ENCODE measurements around the gene FBP2. TPM values are rescaled to one million over a fixed set of nuclear protein-coding genes. Genes with fewer than 3 reads are reported as not detected.
A peak's percentile ranks its signal among the peaks of the same experiment; 100 is the strongest.

The FBP2 gene
- polyA plus RNA-seq, 1 of the 3 experiments (the other 2 are of a cell fraction), result not detected

GRCh38 chr9:94577571-94577970, 16.1 kb downstream of the FBP2 start:
- Histone ChIP-seq H3K4me2 (no peak overlapping the region), H3K27me3 (ENCODE audit: insufficient read depth) (no peaks in the 10 kb centered on the region), H4K20me1 (ENCODE audit: insufficient read depth) (no peaks in the 10 kb centered on the region), H3F3A (replicated peaks; ENCODE audit: insufficient read depth) (no peaks in the 10 kb centered on the region), H3K27ac (ENCODE audit: low read depth in 2 of 2, low read length in 1 of 2) (no peak overlapping the region; a peak in 1 of 4 replicates), H2AFZ (ENCODE audit: low read depth) (0 out of 2 replicates have a peak overlapping the region, but pooled peaks have one; percentile 46), H3K79me2 (ENCODE audit: insufficient read depth) (no peaks in the 10 kb centered on the region), H3K4me3 (ENCODE audit: low read depth in 2 of 2, low read length in 1 of 2) (no peak overlapping the region), H3K4me1 (ENCODE audit: control insufficient read depth in 1 of 2, insufficient read depth in 2 of 2, low read depth in 1 of 2, low read length in 1 of 2) (peaks cover 0 to 2% of the 10 kb centered on the region in 2 experiments; a peak in 2 of 4 replicates), H3K9me3 (no peaks in the 10 kb centered on the region), H3K9ac (no peak overlapping the region), H3K36me3 (replicated peaks in 1 of 2; ENCODE audit: control insufficient read depth in 1 of 2, insufficient read depth in 2 of 2, low read length in 1 of 2) (no peaks in the 10 kb centered on the region), H3K9me2 (no peaks in the 10 kb centered on the region)
- WGBS (ENCODE audit: low lambda C conversion rate), result 27% methylated on average over 2 of the region's 2 CpGs
- no peak for DNase-seq
- TF ChIP-seq TAF1 (IDR thresholded peaks at IDR 0.05; ENCODE audit: borderline replicate concordance, low read depth, low read length), result no peak
- TF ChIP-seq USF1 (IDR thresholded peaks at IDR 0.05; ENCODE audit: borderline replicate concordance, low read depth), result no peak
- CTCF ChIA-PET, result no interaction called here
- POLR2A ChIA-PET, result no interaction called here

- no peaks in the 10 kb centered on the region for H3K9me2 ChIP-seq
- no peaks in the 10 kb centered on the region; the same call in 1 of the 2 replicates for H3K27me3 ChIP-seq (ENCODE audit: insufficient read depth)
- POLR2A ChIA-PET, result no interaction called here
- no peaks in the 10 kb centered on the region for H3K79me2 ChIP-seq (ENCODE audit: insufficient read depth)
- no peak for DNase-seq
- no peak overlapping the region for H3K4me2 ChIP-seq
- no peak for TF ChIP-seq GABPA (IDR thresholded peaks at IDR 0.05; ENCODE audit: low read depth)
- TF ChIP-seq MAX (IDR thresholded peaks at IDR 0.05; ENCODE audit: low read depth), result no peak
- no peak for TF ChIP-seq FOXJ3 (CRISPR knock-in tag; IDR thresholded peaks at IDR 0.05)
- no peak for TF ChIP-seq MXI1 (IDR thresholded peaks at IDR 0.05; ENCODE audit: low read depth, low read length)
- no peak for TF ChIP-seq GATA2 (CRISPR knock-in tag; IDR thresholded peaks at IDR 0.05)
- no peak for TF ChIP-seq TEAD4 (IDR thresholded peaks at IDR 0.05; ENCODE audit: borderline replicate concordance, insufficient read depth)
- no peak overlapping the region for H2AFZ ChIP-seq (ENCODE audit: low read depth)
- no peaks in the 10 kb centered on the region for H3K36me3 ChIP-seq (replicated peaks in 1 of 2; ENCODE audit: control insufficient read depth in 1 of 2, insufficient read depth in 2 of 2, low read length in 1 of 2)
- CTCF ChIA-PET, result no interaction called here
- H3K9ac ChIP-seq, result no peak overlapping the region
- WGBS (ENCODE audit: low lambda C conversion rate), result 0% methylated on average over 1 of the region's 1 CpG
- no peaks in the 10 kb centered on the region for H4K20me1 ChIP-seq (ENCODE audit: insufficient read depth)
- no peaks in the 10 kb centered on the region for H3K9me3 ChIP-seq
- peaks cover 0 to 2% of the 10 kb centered on the region in 2 experiments; a peak in 2 of 4 replicates for H3K4me1 ChIP-seq (ENCODE audit: control insufficient read depth in 1 of 2, insufficient read depth in 2 of 2, low read depth in 1 of 2, low read length in 1 of 2)
- no peaks in the 10 kb centered on the region for H3F3A ChIP-seq (replicated peaks; ENCODE audit: insufficient read depth)
- H3K4me3 ChIP-seq (ENCODE audit: low read depth in 2 of 2, low read length in 1 of 2), result no peak overlapping the region
- H3K27ac ChIP-seq (ENCODE audit: low read depth in 2 of 2, low read length in 1 of 2), result no peak overlapping the region; a peak in 1 of 4 replicates
These were observed 16.6 kb downstream of the FBP2 start for GRCh38 chr9:94577036-94577435.

GRCh38 chr9:94576131-94576530, 17.5 kb downstream of the FBP2 start:
- H3K27ac ChIP-seq (ENCODE audit: low read depth in 2 of 2, low read length in 1 of 2), result no peak overlapping the region
- no peaks in the 10 kb centered on the region; the same call in 1 of the 2 replicates for H3K27me3 ChIP-seq (ENCODE audit: insufficient read depth)
- no peak for DNase-seq
- no peaks in the 10 kb centered on the region for H3K36me3 ChIP-seq (replicated peaks in 1 of 2; ENCODE audit: control insufficient read depth in 1 of 2, insufficient read depth in 2 of 2, low read length in 1 of 2)
- H3K9me3 ChIP-seq, result no peaks in the 10 kb centered on the region
- no peaks in the 10 kb centered on the region for H3K9me2 ChIP-seq
- H3K79me2 ChIP-seq (ENCODE audit: insufficient read depth), result no peaks in the 10 kb centered on the region
- ChIA-PET CTCF (no interaction called here), POLR2A (no interaction called here)
- H3F3A ChIP-seq (replicated peaks; ENCODE audit: insufficient read depth), result no peaks in the 10 kb centered on the region
- no peak overlapping the region for H2AFZ ChIP-seq (ENCODE audit: low read depth)
- H3K4me2 ChIP-seq, result no peak overlapping the region
- H4K20me1 ChIP-seq (ENCODE audit: insufficient read depth), result no peaks in the 10 kb centered on the region
- H3K4me1 ChIP-seq (ENCODE audit: control insufficient read depth in 1 of 2, insufficient read depth in 2 of 2, low read depth in 1 of 2, low read length in 1 of 2), result peaks cover 0 to 2% of the 10 kb centered on the region in 2 experiments; a peak in 2 of 4 replicates
- no peak overlapping the region for H3K4me3 ChIP-seq (ENCODE audit: low read depth in 2 of 2, low read length in 1 of 2)
- no peak overlapping the region for H3K9ac ChIP-seq
- 27% methylated on average over 2 of the region's 2 CpGs for WGBS (ENCODE audit: low lambda C conversion rate)
- no peak for TF ChIP-seq TEAD4 (IDR thresholded peaks at IDR 0.05; ENCODE audit: borderline replicate concordance, insufficient read depth)
- TF ChIP-seq JUND (IDR thresholded peaks at IDR 0.05), result no peak
- no peak for TF ChIP-seq MAX (IDR thresholded peaks at IDR 0.05; ENCODE audit: low read depth)
- TF ChIP-seq ZBTB33 (IDR thresholded peaks at IDR 0.05; ENCODE audit: borderline replicate concordance, low read depth), result no peak
- TF ChIP-seq USF2 (IDR thresholded peaks at IDR 0.05; ENCODE audit: borderline replicate concordance, low read depth, low read length), result no peak
- TF ChIP-seq SMC3 (IDR thresholded peaks at IDR 0.05; ENCODE audit: low read depth, low read length), result no peak
- no peak for TF ChIP-seq NRF1 (IDR thresholded peaks at IDR 0.05; ENCODE audit: low read depth, low read length)
- no peak for TF ChIP-seq IRF3 (IDR thresholded peaks at IDR 0.05; ENCODE audit: low read depth, low read length)
- no peak for TF ChIP-seq GABPA (IDR thresholded peaks at IDR 0.05; ENCODE audit: low read depth)
- TF ChIP-seq RFX5 (IDR thresholded peaks at IDR 0.05; ENCODE audit: low read length), result no peak
